ENCODE data around the gene PLIN4. TPM values are rescaled to one million over a fixed set of nuclear protein-coding genes. Genes with fewer than 3 reads are reported as not detected.

PLIN4 gene
- total and polyA plus RNA-seq, 9 of the 15 experiments (the other 6 are each of a cell fraction or from before 2014, with no cell fraction given): 0.04 to 0.16 (median 0.07) TPM; not detected in 3

GRCh38 chr19:4567584-4568071 is 49.3 kb upstream of the PLIN4 start:
- BruUV-seq (replicated peaks): no TSS peak
- Histone ChIP-seq H3K4me3 (no peak overlapping the region), H3K9me3 (replicated peaks; ENCODE audit: control insufficient read depth, insufficient read depth, low read depth, low read length) (no peaks in the 10 kb centered on the region), H3K79me2 (ENCODE audit: control insufficient read depth, insufficient read depth, low read length) (no peaks in the 10 kb centered on the region), H3K27me3 (ENCODE audit: control insufficient read depth in 2 of 2, insufficient read depth in 2 of 2, low read length in 2 of 2) (no peaks in the 10 kb centered on the region), H3K4me2 (ENCODE audit: insufficient read depth, low read length) (peak overlapping the region; percentile 1; the same call in 1 of the 2 replicates), H3K27ac (ENCODE audit: extremely low read depth, low read depth, low read length) (no peak overlapping the region), H3K9me1 (ENCODE audit: control insufficient read depth, insufficient read depth, low read length) (peaks cover 2% of the 10 kb centered on the region), H3K36me3 (ENCODE audit: control insufficient read depth, insufficient read depth, low read length) (no peaks in the 10 kb centered on the region), H3K4me1 (replicated peaks in 1 of 2; ENCODE audit: control insufficient read depth in 2 of 2, insufficient read depth in 2 of 2, low read length in 2 of 2) (peaks cover 0 to 22% of the 10 kb centered on the region in 2 experiments; a peak in 2 of 5 replicates), H3K9ac (ENCODE audit: insufficient read depth in 1 of 2, low read depth in 2 of 2, low read length in 2 of 2) (peak overlapping the region in 1 of 2 experiments; percentile 65; a peak in 2 of 4 replicates), H2AFZ (ENCODE audit: low read depth, low read length) (peak overlapping the region; percentile 25; the same call in 1 of the 2 replicates), H4K20me1 (replicated peaks; ENCODE audit: control insufficient read depth, insufficient read depth, low read length) (no peaks in the 10 kb centered on the region; the same call in 1 of the 2 replicates)
- WGBS (ENCODE audit: insufficient coverage, low coverage, missing lambda C conversion rate): 7% methylated on average over 14 of the region's 14 CpGs
- in situ Hi-C loops (cut with MboI) (no loop called here), intact Hi-C loops (cut with micrococcal nuclease) (no loop called here)
- ATAC-seq: peak; percentile 95
- ChIA-PET POLR2A (interaction anchor here (0.7 to 2.0 kb wide), 4 partner anchors 11 to 366 kb away, joined by 3 to 6 read pairs (median 4); no protein-coding TSS in a partner anchor), CTCF (ENCODE audit: low intra/inter-chr PET ratio) (no interaction called here)
- DNase-seq (ENCODE audit: extremely low read depth in 1 of 4, low spot score in 3 of 4): peak; percentile 79 to 87 (median 86)
- peak; percentile 56 for FAIRE-seq
- TF ChIP-seq CBX3 (IDR thresholded peaks at IDR 0.05; ENCODE audit: borderline replicate concordance in 1 of 2, low read length in 2 of 2) (peak in 1 of 2 experiments; percentile 85; a peak in 2 of 3 replicates), ARHGAP35 (IDR thresholded peaks at IDR 0.05; ENCODE audit: partially characterized antibody) (no peak), RAD21 (CRISPR knock-in tag; conservative IDR thresholded peaks at IDR 0.05 in 1 of 2, IDR thresholded peaks at IDR 0.05 in 1 of 2) (peak; percentile 31 to 69; a peak in 3 of 4 replicates), HCFC1 (IDR thresholded peaks at IDR 0.05; ENCODE audit: low read depth, low read length) (peak; percentile 29; the same call in 1 of the 2 replicates), KDM1A (IDR thresholded peaks at IDR 0.05) (peak; percentile 86 to 97), CHD1 (IDR thresholded peaks at IDR 0.05; ENCODE audit: low read length) (no peak), HLTF (IDR thresholded peaks at IDR 0.05) (peak; percentile 84), CC2D1A (IDR thresholded peaks at IDR 0.05) (peak; percentile 54; the same call in 1 of the 2 replicates), MCM5 (IDR thresholded peaks at IDR 0.05; ENCODE audit: low read depth) (no peak), ZNF780A (CRISPR knock-in tag; IDR thresholded peaks at IDR 0.05) (no peak), ZFP36 (IDR thresholded peaks at IDR 0.05; ENCODE audit: low read depth, low read length, partially characterized antibody) (peak; percentile 98)
- TF ChIP-seq, protein P1, sequence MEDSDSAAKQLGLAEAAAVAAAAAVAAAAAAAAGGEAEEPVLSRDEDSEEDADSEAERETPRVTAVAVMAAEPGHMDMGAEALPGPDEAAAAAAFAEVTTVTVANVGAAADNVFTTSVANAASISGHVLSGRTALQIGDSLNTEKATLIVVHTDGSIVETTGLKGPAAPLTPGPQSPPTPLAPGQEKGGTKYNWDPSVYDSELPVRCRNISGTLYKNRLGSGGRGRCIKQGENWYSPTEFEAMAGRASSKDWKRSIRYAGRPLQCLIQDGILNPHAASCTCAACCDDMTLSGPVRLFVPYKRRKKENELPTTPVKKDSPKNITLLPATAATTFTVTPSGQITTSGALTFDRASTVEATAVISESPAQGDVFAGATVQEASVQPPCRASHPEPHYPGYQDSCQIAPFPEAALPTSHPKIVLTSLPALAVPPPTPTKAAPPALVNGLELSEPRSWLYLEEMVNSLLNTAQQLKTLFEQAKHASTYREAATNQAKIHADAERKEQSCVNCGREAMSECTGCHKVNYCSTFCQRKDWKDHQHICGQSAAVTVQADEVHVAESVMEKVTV (CRISPR knock-in tag; IDR thresholded peaks at IDR 0.05): no peak
- TF ChIP-seq, protein P2, sequence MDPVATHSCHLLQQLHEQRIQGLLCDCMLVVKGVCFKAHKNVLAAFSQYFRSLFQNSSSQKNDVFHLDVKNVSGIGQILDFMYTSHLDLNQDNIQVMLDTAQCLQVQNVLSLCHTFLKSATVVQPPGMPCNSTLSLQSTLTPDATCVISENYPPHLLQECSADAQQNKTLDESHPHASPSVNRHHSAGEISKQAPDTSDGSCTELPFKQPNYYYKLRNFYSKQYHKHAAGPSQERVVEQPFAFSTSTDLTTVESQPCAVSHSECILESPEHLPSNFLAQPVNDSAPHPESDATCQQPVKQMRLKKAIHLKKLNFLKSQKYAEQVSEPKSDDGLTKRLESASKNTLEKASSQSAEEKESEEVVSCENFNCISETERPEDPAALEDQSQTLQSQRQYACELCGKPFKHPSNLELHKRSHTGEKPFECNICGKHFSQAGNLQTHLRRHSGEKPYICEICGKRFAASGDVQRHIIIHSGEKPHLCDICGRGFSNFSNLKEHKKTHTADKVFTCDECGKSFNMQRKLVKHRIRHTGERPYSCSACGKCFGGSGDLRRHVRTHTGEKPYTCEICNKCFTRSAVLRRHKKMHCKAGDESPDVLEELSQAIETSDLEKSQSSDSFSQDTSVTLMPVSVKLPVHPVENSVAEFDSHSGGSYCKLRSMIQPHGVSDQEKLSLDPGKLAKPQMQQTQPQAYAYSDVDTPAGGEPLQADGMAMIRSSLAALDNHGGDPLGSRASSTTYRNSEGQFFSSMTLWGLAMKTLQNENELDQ (CRISPR knock-in tag; IDR thresholded peaks at IDR 0.05; ENCODE audit: borderline replicate concordance): no peak

All from K562 (cell line).